Prostate gland (tissue), 1 donor: ENCODE measurements around the gene IQSEC3.

ENCODE experiments used
- POLR2A ChIP-seq: fragments of 450-650 bp; IDR thresholded peaks from one replicate; pipeline ENCODE4 v1.6.1; 2016; ENCODE audit warnings: antibody characterized with exemption, mild to moderate bottlenecking
- POLR2AphosphoS5 ChIP-seq: sonication (generic); formaldehyde crosslinking; IDR thresholded peaks from one replicate; pipeline ENCODE4 v1.6.1; 2017; ENCODE audit warnings: antibody characterized with exemption

GRCh38 chr12:154058-154457, 87.5 kb downstream of the IQSEC3 start:
- TF ChIP-seq POLR2A (no peak), POLR2AphosphoS5 (no peak)
